OCI-M2 (cell line): ENCODE data around the gene ARHGEF40.
"Not testable (repeated sequence)": the region's sequence is repeated elsewhere in the genome, so short reads cannot be mapped to it uniquely, and the experiment has no call there.

Experiments
- DNase-seq: peaks from one replicate; lab custom pipeline; 2025; ENCODE audit not compliant: unreplicated experiment; lab: John Stamatoyannopoulos, UW

ARHGEF40 gene

GRCh38 chr14:21039585-21040369 lies 30.3 kb upstream of the ARHGEF40 start:
- peak; percentile 31 for DNase-seq

GRCh38 chr14:21040370-21040925 lies 29.7 kb upstream of the ARHGEF40 start:
- DNase-seq = no peak

GRCh38 chr14:21040941-21041340 lies 29.2 kb upstream of the ARHGEF40 start:
- not testable (repeated sequence) for DNase-seq

GRCh38 chr14:21041676-21042433 lies 28.2 kb upstream of the ARHGEF40 start, which contains the start of gene RNASE7:
Gene RNASE7, plus strand, starts transcription at chr14:21042362. Its CDS starts 631 bp downstream, at chr14:21042993.
- no peak for DNase-seq

GRCh38 chr14:21042918-21043317 lies 27.2 kb upstream of the ARHGEF40 start:
- no peak for DNase-seq

- DNase-seq = no peak
Measured at GRCh38 chr14:21043387-21043973, 26.6 kb upstream of the ARHGEF40 start.

GRCh38 chr14:21043974-21044618 lies 26.0 kb upstream of the ARHGEF40 start:
- no peak for DNase-seq

- no peak for DNase-seq
Measured at GRCh38 chr14:21047378-21047781, 22.7 kb upstream of the ARHGEF40 start.

GRCh38 chr14:21048638-21049037 lies 21.5 kb upstream of the ARHGEF40 start:
- no peak for DNase-seq

GRCh38 chr14:21049271-21049673 lies 20.8 kb upstream of the ARHGEF40 start:
- DNase-seq = no peak

GRCh38 chr14:21050597-21050996 lies 19.5 kb upstream of the ARHGEF40 start:
- DNase-seq = no peak

GRCh38 chr14:21053184-21054122 lies 16.7 kb upstream of the ARHGEF40 start:
- DNase-seq = no peak

GRCh38 chr14:21054123-21054767 lies 15.9 kb upstream of the ARHGEF40 start:
- no peak for DNase-seq

GRCh38 chr14:21054768-21055145 lies 15.3 kb upstream of the ARHGEF40 start:
- DNase-seq = no peak

GRCh38 chr14:21055432-21056117 lies 14.5 kb upstream of the ARHGEF40 start:
- no peak for DNase-seq

- DNase-seq = no peak
Measured at GRCh38 chr14:21056520-21057163, 13.5 kb upstream of the ARHGEF40 start.

- DNase-seq = no peak
Measured at GRCh38 chr14:21057803-21058675, 12.1 kb upstream of the ARHGEF40 start, which contains the start of gene RNASE8. Gene RNASE8, plus strand, starts transcription at chr14:21057822. Its CDS starts 71 bp downstream, at chr14:21057893.
